ENCODE data around the gene CYB5R4.

Gene CYB5R4

GRCh38 chr6:83827050-83827449 is 32.4 kb upstream of the CYB5R4 start:
- DNase-seq (ENCODE audit: low read depth, low spot score): no peak
- in situ Hi-C loops (cut with HindIII; ENCODE audit: low sequenced_read_pairs): no loop called here
- no peak for TF ChIP-seq CTCF (IDR thresholded peaks at IDR 0.05; ENCODE audit: low read depth, low read length)
- H3K4me3 ChIP-seq (ENCODE audit: low read depth, low read length): no peak overlapping the region

GRCh38 chr6:83838727-83839126 is 20.8 kb upstream of the CYB5R4 start:
- in situ Hi-C loops (cut with HindIII; ENCODE audit: low sequenced_read_pairs): no loop called here
- no peak for TF ChIP-seq CTCF (IDR thresholded peaks at IDR 0.05; ENCODE audit: low read depth, low read length)
- H3K4me3 ChIP-seq (ENCODE audit: low read depth, low read length): no peak overlapping the region
- DNase-seq (ENCODE audit: low read depth, low spot score): no peak

GRCh38 chr6:83844170-83844569 is 15.3 kb upstream of the CYB5R4 start:
- TF ChIP-seq CTCF (IDR thresholded peaks at IDR 0.05; ENCODE audit: low read depth, low read length): no peak
- in situ Hi-C loops (cut with HindIII; ENCODE audit: low sequenced_read_pairs): no loop called here
- no peak for DNase-seq (ENCODE audit: low read depth, low spot score)
- H3K4me3 ChIP-seq (ENCODE audit: low read depth, low read length): no peak overlapping the region

- no peak for DNase-seq (ENCODE audit: low read depth, low spot score)
- no peak for TF ChIP-seq CTCF (IDR thresholded peaks at IDR 0.05; ENCODE audit: low read depth, low read length)
- H3K4me3 ChIP-seq (ENCODE audit: low read depth, low read length): no peak overlapping the region
- in situ Hi-C loops (cut with HindIII; ENCODE audit: low sequenced_read_pairs): no loop called here
These were observed 13.2 kb upstream of the CYB5R4 start for GRCh38 chr6:83846291-83846690.

- no peak for TF ChIP-seq CTCF (IDR thresholded peaks at IDR 0.05; ENCODE audit: low read depth, low read length)
- no peak for DNase-seq (ENCODE audit: low read depth, low spot score)
- in situ Hi-C loops (cut with HindIII; ENCODE audit: low sequenced_read_pairs): no loop called here
- no peak overlapping the region for H3K4me3 ChIP-seq (ENCODE audit: low read depth, low read length)
These were observed 12.3 kb upstream of the CYB5R4 start for GRCh38 chr6:83847179-83847578.

GRCh38 chr6:83849127-83849526 is 10.4 kb upstream of the CYB5R4 start:
- TF ChIP-seq CTCF (IDR thresholded peaks at IDR 0.05; ENCODE audit: low read depth, low read length): no peak
- DNase-seq (ENCODE audit: low read depth, low spot score): no peak
- in situ Hi-C loops (cut with HindIII; ENCODE audit: low sequenced_read_pairs): no loop called here
- H3K4me3 ChIP-seq (ENCODE audit: low read depth, low read length): no peak overlapping the region

- DNase-seq (ENCODE audit: low read depth, low spot score): no peak
- no peak overlapping the region for H3K4me3 ChIP-seq (ENCODE audit: low read depth, low read length)
- in situ Hi-C loops (cut with HindIII; ENCODE audit: low sequenced_read_pairs): no loop called here
- TF ChIP-seq CTCF (IDR thresholded peaks at IDR 0.05; ENCODE audit: low read depth, low read length): no peak
These were observed 9.9 kb upstream of the CYB5R4 start for GRCh38 chr6:83849610-83850009.
